Osteoblast (primary cell): Measurements from ENCODE around the gene MARCHF5. TPM values are rescaled to one million over a fixed set of nuclear protein-coding genes. Genes with fewer than 3 reads are reported as not detected.
A peak's percentile ranks its signal among the peaks of the same experiment; 100 is the strongest.

Experiments used
- DNase-seq: peaks from one replicate; pipeline ENCODE4 v3.0.0; 2011; ENCODE audit warnings: low spot score, mixed read lengths; ENCODE audit not compliant: insufficient read length; ENCODE audit errors: missing footprints
- H2AFZ ChIP-seq: 2 replicates; pipeline ENCODE4 v1.6.0; 2011; ENCODE audit warnings: mild to moderate bottlenecking, low read length
- H3K27ac ChIP-seq: 2 replicates; pipeline ENCODE4 v1.5.1; 2011; ENCODE audit warnings: mild to moderate bottlenecking, low read depth, low read length, moderate library complexity
- H3K27me3 ChIP-seq: 2 replicates; pipeline ENCODE4 v1.6.0; 2012; ENCODE audit warnings: mild to moderate bottlenecking, control low read depth, inconsistent platforms, low read length, moderate library complexity; ENCODE audit not compliant: insufficient read depth
- H3K36me3 ChIP-seq: 2 replicates; pipeline ENCODE4 v1.5.1; 2011; ENCODE audit warnings: mild to moderate bottlenecking, low read length, control low read depth, moderate library complexity; ENCODE audit not compliant: insufficient read depth
- H3K4me1 ChIP-seq: 2 replicates; pipeline ENCODE4 v1.5.1; 2011; ENCODE audit warnings: mild to moderate bottlenecking, low read length, control low read depth, moderate library complexity; ENCODE audit not compliant: insufficient read depth
- H3K4me2 ChIP-seq: 2 replicates; pipeline ENCODE4 v1.6.0; 2011; ENCODE audit warnings: mild to moderate bottlenecking, low read length; ENCODE audit not compliant: insufficient read depth
- H3K4me3 ChIP-seq: fragments of 200-600 bp; sonication (generic); 3 replicates; pipeline ENCODE4 v1.5.1; 2012; ENCODE audit warnings: mild to moderate bottlenecking, low read length, inconsistent platforms; ENCODE audit not compliant: insufficient read depth
- H3K79me2 ChIP-seq: 2 replicates; pipeline ENCODE4 v1.6.0; 2012; ENCODE audit warnings: mild to moderate bottlenecking, low read length, control low read depth, inconsistent platforms; ENCODE audit not compliant: insufficient read depth
- H3K9me3 ChIP-seq: 2 replicates; pipeline ENCODE4 v1.5.1; 2011; ENCODE audit warnings: low read depth, low read length, control low read depth
- H4K20me1 ChIP-seq: 2 replicates; pipeline ENCODE4 v1.6.0; 2012; ENCODE audit warnings: mild to moderate bottlenecking, low read length, control low read depth; ENCODE audit not compliant: insufficient read depth
- CTCF ChIP-seq: IDR thresholded peaks from 2 replicates; pipeline ENCODE4 v1.5.1; 2011; ENCODE audit warnings: mild to moderate bottlenecking, low read depth, low read length, moderate library complexity; ENCODE audit errors: extremely low read depth
- total RNA-seq: library from RNA; depleted of rRNA; stranded (reverse); fragments of >200 nt; gene quantifications from 2 replicates; pipeline ENCODE4 v1.2.3, GENCODE V29; 2012

MARCHF5 gene
- 14.1 and 19.2 TPM in 2 replicates for total RNA-seq

GRCh38 chr10:92290837-92291615 lies at the start of gene MARCHF5, which contains the start of gene CPEB3:
TSS of gene MARCHF5 (plus strand) at chr10:92291167. CDS start at chr10:92291495, 328 bp downstream.
TSS of gene CPEB3 (minus strand) at chr10:92291078. CDS start at chr10:92240350, 50,728 bp downstream.
- H3K4me2 ChIP-seq: peak within 1 kb of the TSS; percentile 100
- DNase-seq: peak; percentile 98
- peak; percentile 52 for TF ChIP-seq CTCF
- peaks cover 28% of the 10 kb centered on the region for H4K20me1 ChIP-seq
- H3K27ac ChIP-seq: peak within 1 kb of the TSS; percentile 83
- H2AFZ ChIP-seq: peak within 1 kb of the TSS; percentile 89
- peaks cover 68% of the 10 kb centered on the region for H3K79me2 ChIP-seq
- H3K36me3 ChIP-seq: peaks cover 13% of the 10 kb centered on the region
- H3K4me3 ChIP-seq: peak within 1 kb of the TSS; percentile 100
- H3K27me3 ChIP-seq: no peaks in the 10 kb centered on the region
- H3K4me1 ChIP-seq: peaks cover 13% of the 10 kb centered on the region
- no peaks in the 10 kb centered on the region for H3K9me3 ChIP-seq

- peak overlapping the region; percentile 91 for H2AFZ ChIP-seq
- DNase-seq: no peak
- peak overlapping the region; percentile 88 for H3K4me2 ChIP-seq
- H4K20me1 ChIP-seq: no peaks in the 10 kb centered on the region
- peaks cover 18% of the 10 kb centered on the region for H3K4me1 ChIP-seq
- no peaks in the 10 kb centered on the region for H3K36me3 ChIP-seq
- no peak for TF ChIP-seq CTCF
- H3K4me3 ChIP-seq: peak overlapping the region; percentile 77
- no peaks in the 10 kb centered on the region for H3K9me3 ChIP-seq
- no peaks in the 10 kb centered on the region for H3K79me2 ChIP-seq
- peak overlapping the region; percentile 76 for H3K27ac ChIP-seq
- no peaks in the 10 kb centered on the region for H3K27me3 ChIP-seq
Measured at GRCh38 chr10:92241501-92241900, 49.5 kb upstream of the MARCHF5 start.

- no peak for TF ChIP-seq CTCF
- H4K20me1 ChIP-seq: no peaks in the 10 kb centered on the region
- H3K27me3 ChIP-seq: no peaks in the 10 kb centered on the region
- peaks cover 18% of the 10 kb centered on the region for H3K4me1 ChIP-seq
- H3K4me2 ChIP-seq: no peak overlapping the region
- H2AFZ ChIP-seq: no peak overlapping the region
- no peak overlapping the region for H3K4me3 ChIP-seq
- H3K36me3 ChIP-seq: no peaks in the 10 kb centered on the region
- H3K27ac ChIP-seq: no peak overlapping the region
- no peaks in the 10 kb centered on the region for H3K9me3 ChIP-seq
- DNase-seq: no peak
- no peaks in the 10 kb centered on the region for H3K79me2 ChIP-seq
Measured at GRCh38 chr10:92242380-92242779, 48.6 kb upstream of the MARCHF5 start.

- H2AFZ ChIP-seq: peak overlapping the region; percentile 27
- DNase-seq: peak; percentile 86
- H4K20me1 ChIP-seq: no peaks in the 10 kb centered on the region
- TF ChIP-seq CTCF: no peak
- no peaks in the 10 kb centered on the region for H3K79me2 ChIP-seq
- peaks cover 18% of the 10 kb centered on the region for H3K4me1 ChIP-seq
- H3K4me3 ChIP-seq: peak overlapping the region; percentile 55
- H3K9me3 ChIP-seq: no peaks in the 10 kb centered on the region
- H3K27me3 ChIP-seq: no peaks in the 10 kb centered on the region
- H3K27ac ChIP-seq: no peak overlapping the region
- H3K4me2 ChIP-seq: peak overlapping the region; percentile 67
- H3K36me3 ChIP-seq: no peaks in the 10 kb centered on the region
Measured at GRCh38 chr10:92242910-92243671, 47.9 kb upstream of the MARCHF5 start.
